ENCODE results near the gene KLF2. TPM values are rescaled to one million over a fixed set of nuclear protein-coding genes. Genes with fewer than 3 reads are reported as not detected.

KLF2 gene
- total RNA-seq, 2 donors from 2014 or later: 12.9 to 18.7 TPM

DNA sequence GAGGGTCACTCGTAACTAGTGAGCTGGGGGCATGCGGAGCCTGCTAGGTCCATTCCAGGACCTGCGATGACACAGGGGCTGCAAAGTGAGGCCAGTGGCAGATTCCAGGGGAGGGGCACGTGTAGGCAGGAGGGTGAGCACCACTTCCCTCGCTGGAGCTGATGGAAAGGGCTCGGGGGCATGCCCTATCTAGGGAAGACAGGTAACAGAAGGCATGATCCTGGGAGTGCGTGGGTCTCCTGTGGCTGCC lies 51.2 kb downstream of the KLF2 start:
- no peaks in the 10 kb centered on the region for H3K9me3 ChIP-seq
- intact Hi-C loops (cut with DNase I): no loop called here
- H3K36me3 ChIP-seq: no peaks in the 10 kb centered on the region
- TF ChIP-seq, protein P1, sequence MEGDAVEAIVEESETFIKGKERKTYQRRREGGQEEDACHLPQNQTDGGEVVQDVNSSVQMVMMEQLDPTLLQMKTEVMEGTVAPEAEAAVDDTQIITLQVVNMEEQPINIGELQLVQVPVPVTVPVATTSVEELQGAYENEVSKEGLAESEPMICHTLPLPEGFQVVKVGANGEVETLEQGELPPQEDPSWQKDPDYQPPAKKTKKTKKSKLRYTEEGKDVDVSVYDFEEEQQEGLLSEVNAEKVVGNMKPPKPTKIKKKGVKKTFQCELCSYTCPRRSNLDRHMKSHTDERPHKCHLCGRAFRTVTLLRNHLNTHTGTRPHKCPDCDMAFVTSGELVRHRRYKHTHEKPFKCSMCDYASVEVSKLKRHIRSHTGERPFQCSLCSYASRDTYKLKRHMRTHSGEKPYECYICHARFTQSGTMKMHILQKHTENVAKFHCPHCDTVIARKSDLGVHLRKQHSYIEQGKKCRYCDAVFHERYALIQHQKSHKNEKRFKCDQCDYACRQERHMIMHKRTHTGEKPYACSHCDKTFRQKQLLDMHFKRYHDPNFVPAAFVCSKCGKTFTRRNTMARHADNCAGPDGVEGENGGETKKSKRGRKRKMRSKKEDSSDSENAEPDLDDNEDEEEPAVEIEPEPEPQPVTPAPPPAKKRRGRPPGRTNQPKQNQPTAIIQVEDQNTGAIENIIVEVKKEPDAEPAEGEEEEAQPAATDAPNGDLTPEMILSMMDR (IDR thresholded peaks at IDR 0.05): no peak
- no peak overlapping the region for H3K9ac ChIP-seq (ENCODE audit: low read depth in 2 of 2, low read length in 2 of 2)
- no peak overlapping the region for H3K27ac ChIP-seq
- no peaks in the 10 kb centered on the region for H3K27me3 ChIP-seq
- H3K4me3 ChIP-seq: no peak overlapping the region
- peaks cover 15% of the 10 kb centered on the region for H3K4me1 ChIP-seq
- no peak for DNase-seq

DNA sequence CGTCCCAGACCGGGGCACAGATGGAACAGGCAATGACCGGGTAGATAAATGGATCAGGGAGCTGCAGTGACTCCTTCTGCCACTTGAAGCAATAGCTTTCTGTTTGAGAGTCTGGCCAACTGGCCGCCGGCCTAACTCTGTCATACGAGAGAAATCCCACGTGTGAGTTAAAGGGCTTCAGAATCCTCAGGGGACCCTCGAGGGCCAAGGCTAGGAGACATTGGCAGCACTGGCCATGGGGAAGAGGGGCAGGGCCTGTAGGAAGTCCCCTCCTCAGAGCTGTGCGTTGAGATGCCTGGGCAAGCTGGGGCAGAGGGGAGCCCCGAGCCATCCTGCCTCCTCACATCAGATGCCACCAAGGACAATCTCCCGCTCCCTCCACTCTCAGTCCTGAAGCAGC lies 51.6 kb downstream of the KLF2 start:
- no peak overlapping the region for H3K27ac ChIP-seq
- no peak for DNase-seq
- TF ChIP-seq, protein P1 (IDR thresholded peaks at IDR 0.05): no peak
- no peaks in the 10 kb centered on the region for H3K9me3 ChIP-seq
- H3K4me1 ChIP-seq: peaks cover 12% of the 10 kb centered on the region
- intact Hi-C loops (cut with DNase I): no loop called here
- H3K9ac ChIP-seq (ENCODE audit: low read depth in 2 of 2, low read length in 2 of 2): no peak overlapping the region
- H3K36me3 ChIP-seq: no peaks in the 10 kb centered on the region
- no peaks in the 10 kb centered on the region for H3K27me3 ChIP-seq
- H3K4me3 ChIP-seq: no peak overlapping the region

DNA sequence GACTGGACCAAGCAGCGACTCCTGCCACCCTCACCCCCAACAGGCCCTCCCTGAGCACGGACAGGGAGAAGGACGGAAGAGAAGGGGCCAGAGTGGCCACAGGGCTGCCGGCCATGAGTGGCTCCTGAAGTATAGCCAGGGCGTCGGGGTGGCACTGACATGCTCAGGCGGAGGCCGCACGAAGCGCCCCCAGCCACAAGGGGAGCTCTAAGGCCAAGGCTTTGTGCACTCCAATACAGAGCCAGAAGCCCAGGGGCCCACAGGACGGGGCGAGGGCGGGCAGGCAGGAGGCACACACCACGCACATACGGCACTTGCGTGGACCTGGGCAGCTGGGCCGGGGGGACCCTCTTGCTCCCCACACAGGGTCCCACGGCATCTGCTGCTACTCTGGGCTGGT lies 52.0 kb downstream of the KLF2 start:
- intact Hi-C loops (cut with DNase I): no loop called here
- H3K27ac ChIP-seq: no peak overlapping the region
- DNase-seq: no peak

DNA sequence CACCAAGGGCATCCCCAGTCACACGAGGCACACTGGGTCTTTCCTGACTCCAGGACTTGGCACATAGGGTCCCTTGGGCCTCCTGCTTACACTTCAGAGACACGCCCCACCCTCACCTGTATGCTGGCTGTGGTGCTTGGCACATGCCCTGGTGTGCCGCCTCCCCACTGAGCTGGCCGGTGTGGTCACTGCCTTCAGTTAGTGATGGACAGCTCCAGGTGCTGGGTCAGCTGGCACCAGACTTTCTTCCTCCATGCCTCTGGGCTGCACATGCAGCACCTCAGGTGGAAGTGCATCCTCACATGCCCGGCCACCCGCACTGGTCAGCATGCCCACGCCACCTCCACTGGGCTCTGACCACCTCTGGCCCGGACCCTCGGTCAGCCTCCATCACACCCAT lies 52.9 kb downstream of the KLF2 start:
- Histone ChIP-seq H3K36me3 (no peaks in the 10 kb centered on the region), H3K4me3 (no peak overlapping the region), H3K27ac (no peak overlapping the region), H3K9me3 (no peaks in the 10 kb centered on the region), H3K4me1 (peaks cover 1% of the 10 kb centered on the region), H3K27me3 (no peaks in the 10 kb centered on the region), H3K9ac (ENCODE audit: low read depth in 2 of 2, low read length in 2 of 2) (no peak overlapping the region)
- intact Hi-C loops (cut with DNase I): no loop called here
- DNase-seq: no peak
- TF ChIP-seq, protein P1 (IDR thresholded peaks at IDR 0.05): no peak

More for the DNA sequence above, 52.0 kb downstream of the KLF2 start:
- TF ChIP-seq, protein P1 (IDR thresholded peaks at IDR 0.05): peak; percentile 25
- Histone ChIP-seq H3K4me3 (no peak overlapping the region), H3K9me3 (no peaks in the 10 kb centered on the region), H3K27me3 (no peaks in the 10 kb centered on the region), H3K36me3 (no peaks in the 10 kb centered on the region), H3K4me1 (peaks cover 9% of the 10 kb centered on the region), H3K9ac (ENCODE audit: low read depth in 2 of 2, low read length in 2 of 2) (no peak overlapping the region)

Other genes with a start within 250 kb of the KLF2 start
- 100 to 1,000 TPM; 261 to 388 TPM for gene TPM4, start 248.3 kb upstream of the KLF2 start, total RNA-seq
- 100 to 1,000 TPM; 127 to 145 TPM for gene RAB8A, start 212.9 kb upstream of the KLF2 start, total RNA-seq
- gene HSH2D, start 181.1 kb upstream of the KLF2 start, total RNA-seq: 10 to 100 TPM; 13.5 to 14.0 TPM
- gene CIB3, start 151.3 kb upstream of the KLF2 start, total RNA-seq: not detected
- gene FAM32A, start 139.4 kb upstream of the KLF2 start, total RNA-seq: 10 to 100 TPM; 76.9 to 78.3 TPM
- 10 to 100 TPM; 20.0 to 24.4 TPM for gene AP1M1, start 126.9 kb upstream of the KLF2 start, total RNA-seq
- gene EPS15L1, start 147.1 kb downstream of the KLF2 start, total RNA-seq: 10 to 100 TPM; 33.4 to 46.0 TPM
- gene CALR3, start 171.3 kb downstream of the KLF2 start, total RNA-seq: not detected
- gene C19orf44, start 171.6 kb downstream of the KLF2 start, total RNA-seq: 1 to 10 TPM; 2.4 to 3.2 TPM
- 10 to 100 TPM; 35.2 to 54.0 TPM for gene CHERP, start 217.6 kb downstream of the KLF2 start, total RNA-seq
- 10 to 100 TPM; 44.4 to 47.7 TPM for gene SLC35E1, start 247.6 kb downstream of the KLF2 start, total RNA-seq